ENCODE data around the gene BCAP31. TPM values are rescaled to one million over a fixed set of nuclear protein-coding genes. Genes with fewer than 3 reads are reported as not detected.

Gene BCAP31
- total and polyA plus RNA-seq, 2 of the 13 experiments (the other 11 are each of a cell fraction or from before 2014, with no cell fraction given): 139 to 178 TPM

- TF ChIP-seq PLSCR1 (CRISPR knock-in tag; IDR thresholded peaks at IDR 0.05; ENCODE audit: borderline replicate concordance) (no peak), TFDP1 (CRISPR knock-in tag; IDR thresholded peaks at IDR 0.05; ENCODE audit: borderline replicate concordance) (peak; percentile 41; the same call in 1 of the 2 replicates), EEA1 (CRISPR knock-in tag; IDR thresholded peaks at IDR 0.05; ENCODE audit: borderline replicate concordance) (no peak), ZNF546 (CRISPR knock-in tag; conservative IDR thresholded peaks at IDR 0.05) (no peak), ZNF639 (CRISPR knock-in tag; conservative IDR thresholded peaks at IDR 0.05) (no peak), WIZ (CRISPR knock-in tag; IDR thresholded peaks at IDR 0.05) (no peak), SRY (CRISPR knock-in tag; IDR thresholded peaks at IDR 0.05) (no peak), ZBTB38 (CRISPR knock-in tag; IDR thresholded peaks at IDR 0.05) (no peak), ZNF768 (CRISPR knock-in tag; IDR thresholded peaks at IDR 0.05) (no peak), SRSF4 (IDR thresholded peaks at IDR 0.05; ENCODE audit: low read depth, low read length, poor library complexity, severe bottlenecking) (no peak), LCORL (IDR thresholded peaks at IDR 0.05) (no peak), LCORL (CRISPR knock-in tag; IDR thresholded peaks at IDR 0.05) (no peak), SP1 (IDR thresholded peaks at IDR 0.05) (no peak), SP1 (CRISPR knock-in tag; IDR thresholded peaks at IDR 0.05) (no peak), MTA3 (CRISPR knock-in tag; IDR thresholded peaks at IDR 0.05) (no peak), SALL1 (CRISPR knock-in tag; IDR thresholded peaks at IDR 0.05) (peak; percentile 44), ATF5 (CRISPR knock-in tag; IDR thresholded peaks at IDR 0.05; ENCODE audit: low read depth) (no peak), FOXA1 (IDR thresholded peaks at IDR 0.05) (no peak), FOXA1 (CRISPR knock-in tag; IDR thresholded peaks at IDR 0.05) (no peak), NCOR1 (IDR thresholded peaks at IDR 0.05; ENCODE audit: borderline replicate concordance, low read length) (no peak), ZMYM4 (CRISPR knock-in tag; IDR thresholded peaks at IDR 0.05) (no peak), ATF7-NPFF (CRISPR knock-in tag; IDR thresholded peaks at IDR 0.05; ENCODE audit: low read depth) (no peak), MEIS2 (CRISPR knock-in tag; IDR thresholded peaks at IDR 0.05) (no peak), RXRB (CRISPR knock-in tag; IDR thresholded peaks at IDR 0.05; ENCODE audit: borderline replicate concordance) (no peak), ZNF3 (CRISPR knock-in tag; IDR thresholded peaks at IDR 0.05) (no peak), ZEB1 (IDR thresholded peaks at IDR 0.05; ENCODE audit: insufficient replicate concordance, low read depth) (no peak), ZBTB20 (CRISPR knock-in tag; IDR thresholded peaks at IDR 0.05; ENCODE audit: borderline replicate concordance, low read depth) (no peak), HINFP (CRISPR knock-in tag; IDR thresholded peaks at IDR 0.05; ENCODE audit: low read depth) (no peak)
Measured at GRCh38 chrX:153763298-153763932, 39.2 kb upstream of the BCAP31 start (continued).

Measured in HepG2 (cell line).